ENCODE measurements around the gene ARHGEF39. TPM values are rescaled to one million over a fixed set of nuclear protein-coding genes. Genes with fewer than 3 reads are reported as not detected.

ARHGEF39 gene
- total RNA-seq, 5 donors from 2014 or later (not counting 1 experiment from before 2014, with no cell fraction given), result 0.12 to 1.3 (median 0.57) TPM

DNA sequence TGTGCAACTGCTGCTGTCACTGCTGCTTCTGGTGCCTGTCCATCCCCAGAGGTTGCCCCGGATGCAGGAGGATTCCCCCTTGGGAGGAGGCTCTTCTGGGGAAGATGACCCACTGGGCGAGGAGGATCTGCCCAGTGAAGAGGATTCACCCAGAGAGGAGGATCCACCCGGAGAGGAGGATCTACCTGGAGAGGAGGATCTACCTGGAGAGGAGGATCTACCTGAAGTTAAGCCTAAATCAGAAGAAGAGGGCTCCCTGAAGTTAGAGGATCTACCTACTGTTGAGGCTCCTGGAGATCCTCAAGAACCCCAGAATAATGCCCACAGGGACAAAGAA, 9.0 kb upstream of the ARHGEF39 start:
- CTCF ChIA-PET, result interaction anchor here (0.9 to 1.3 kb wide), 2 partner anchors 22 to 23 kb away, joined by 3 to 5 read pairs; no protein-coding TSS in a partner anchor
- peaks cover 13 to 17% (median 15%) of the 10 kb centered on the region in 3 donors for H3K4me1 Mint-ChIP-seq
- ATAC-seq (replicated peaks in 1 of 4) (no peak), DNase-seq (no peak)
- Histone ChIP-seq H3K27ac (ENCODE audit: low read length) (no peak overlapping the region), H3K4me1 (ENCODE audit: control insufficient read depth in 1 of 2, extremely low read depth in 1 of 2, insufficient read depth in 2 of 2, low read length in 2 of 2) (peaks cover 2 to 16% of the 10 kb centered on the region in 2 experiments), H3K9me3 (no peaks in the 10 kb centered on the region), H3K27me3 (replicated peaks in 1 of 2; ENCODE audit: control insufficient read depth in 2 of 2, extremely low read depth in 1 of 2, insufficient read depth in 2 of 2, low read length in 1 of 2) (peaks cover 0 to 25% of the 10 kb centered on the region in 2 experiments), H3K4me3 (ENCODE audit: control insufficient read depth in 1 of 2, extremely low read depth in 1 of 2, low read length in 1 of 2) (no peak overlapping the region), H3K36me3 (ENCODE audit: control insufficient read depth in 2 of 2, extremely low read depth in 1 of 2, insufficient read depth in 1 of 2, low read length in 1 of 2) (no peaks in the 10 kb centered on the region)
- 80% methylated on average over 2 of the region's 3 CpGs for WGBS (ENCODE audit: insufficient coverage)
- no peak overlapping the region for H3K27ac Mint-ChIP-seq
- no peaks in the 10 kb centered on the region for H3K36me3 Mint-ChIP-seq
- POLR2A ChIA-PET, result no interaction called here
- no peaks in the 10 kb centered on the region for H3K9me3 Mint-ChIP-seq
- H3K27me3 Mint-ChIP-seq, result peaks cover 3 to 8% of the 10 kb centered on the region in 2 donors
- H3K4me3 Mint-ChIP-seq, result peak overlapping the region in 1 of 3 donors; percentile 85

DNA sequence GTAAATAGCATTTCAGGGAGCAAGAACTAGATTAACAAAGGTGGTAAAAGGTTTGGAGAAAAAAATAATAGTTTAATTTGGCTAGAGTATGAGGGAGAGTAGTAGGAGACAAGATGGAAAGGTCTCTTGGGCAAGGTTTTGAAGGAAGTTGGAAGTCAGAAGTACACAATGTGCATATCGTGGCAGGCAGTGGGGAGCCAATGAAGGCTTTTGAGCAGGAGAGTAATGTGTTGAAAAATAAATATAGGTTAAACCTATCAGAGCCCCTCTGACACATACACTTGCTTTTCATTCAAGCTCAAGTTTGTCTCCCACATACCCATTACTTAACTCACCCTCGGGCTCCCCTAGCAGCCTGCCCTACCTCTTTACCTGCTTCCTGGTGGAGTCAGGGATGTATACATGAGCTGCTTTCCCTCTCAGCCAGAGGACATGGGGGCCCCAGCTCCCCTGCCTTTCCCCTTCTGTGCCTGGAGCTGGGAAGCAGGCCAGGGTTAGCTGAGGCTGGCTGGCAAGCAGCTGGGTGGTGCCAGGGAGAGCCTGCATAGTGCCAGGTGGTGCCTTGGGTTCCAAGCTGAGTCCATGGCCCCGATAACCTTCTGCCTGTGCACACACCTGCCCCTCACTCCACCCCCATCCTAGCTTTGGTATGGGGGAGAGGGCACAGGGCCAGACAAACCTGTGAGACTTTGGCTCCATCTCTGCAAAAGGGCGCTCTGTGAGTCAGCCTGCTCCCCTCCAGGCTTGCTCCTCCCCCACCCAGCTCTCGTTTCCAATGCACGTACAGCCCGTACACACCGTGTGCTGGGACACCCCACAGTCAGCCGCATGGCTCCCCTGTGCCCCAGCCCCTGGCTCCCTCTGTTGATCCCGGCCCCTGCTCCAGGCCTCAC, 8.4 kb upstream of the ARHGEF39 start, which contains the start of gene CA9:
Gene CA9 (plus strand): TSS at position 797 of the 893 bp plus-strand sequence. CDS start 32 bp downstream, at position 829.
- no peaks in the 10 kb centered on the region for H3K36me3 ChIP-seq (ENCODE audit: control insufficient read depth in 2 of 2, extremely low read depth in 1 of 2, insufficient read depth in 1 of 2, low read length in 1 of 2)
- CTCF ChIA-PET, result interaction anchor here in 1 of 2 donors (0.5 to 0.8 kb wide), 2 partner anchors 26 to 100 kb away, joined by 3 read pairs; no protein-coding TSS in a partner anchor
- ATAC-seq (replicated peaks in 1 of 4) (no peak), DNase-seq (no peak)
- no peak within 1 kb of the TSS for H3K4me3 ChIP-seq (ENCODE audit: control insufficient read depth in 1 of 2, extremely low read depth in 1 of 2, low read length in 1 of 2)
- H3K27ac Mint-ChIP-seq, result peak within 1 kb of the TSS in 1 of 2 donors; percentile 24
- no peaks in the 10 kb centered on the region for H3K9me3 ChIP-seq
- H3K27me3 ChIP-seq (replicated peaks in 1 of 2; ENCODE audit: control insufficient read depth in 2 of 2, extremely low read depth in 1 of 2, insufficient read depth in 2 of 2, low read length in 1 of 2), result peaks cover 0 to 25% of the 10 kb centered on the region in 2 experiments
- POLR2A ChIA-PET, result no interaction called here
- peak within 1 kb of the TSS; percentile 15 to 85 (median 62) for H3K4me3 Mint-ChIP-seq
- H3K36me3 Mint-ChIP-seq, result no peaks in the 10 kb centered on the region
- peaks cover 3 to 8% of the 10 kb centered on the region in 2 donors for H3K27me3 Mint-ChIP-seq
- H3K27ac ChIP-seq (ENCODE audit: low read length), result no peak within 1 kb of the TSS
- H3K4me1 Mint-ChIP-seq, result peaks cover 13 to 17% (median 15%) of the 10 kb centered on the region in 3 donors
- H3K9me3 Mint-ChIP-seq, result no peaks in the 10 kb centered on the region
- peaks cover 2 to 16% of the 10 kb centered on the region in 2 experiments for H3K4me1 ChIP-seq (ENCODE audit: control insufficient read depth in 1 of 2, extremely low read depth in 1 of 2, insufficient read depth in 2 of 2, low read length in 2 of 2)
- 78% methylated on average over 6 of the region's 10 CpGs for WGBS (ENCODE audit: insufficient coverage)

DNA sequence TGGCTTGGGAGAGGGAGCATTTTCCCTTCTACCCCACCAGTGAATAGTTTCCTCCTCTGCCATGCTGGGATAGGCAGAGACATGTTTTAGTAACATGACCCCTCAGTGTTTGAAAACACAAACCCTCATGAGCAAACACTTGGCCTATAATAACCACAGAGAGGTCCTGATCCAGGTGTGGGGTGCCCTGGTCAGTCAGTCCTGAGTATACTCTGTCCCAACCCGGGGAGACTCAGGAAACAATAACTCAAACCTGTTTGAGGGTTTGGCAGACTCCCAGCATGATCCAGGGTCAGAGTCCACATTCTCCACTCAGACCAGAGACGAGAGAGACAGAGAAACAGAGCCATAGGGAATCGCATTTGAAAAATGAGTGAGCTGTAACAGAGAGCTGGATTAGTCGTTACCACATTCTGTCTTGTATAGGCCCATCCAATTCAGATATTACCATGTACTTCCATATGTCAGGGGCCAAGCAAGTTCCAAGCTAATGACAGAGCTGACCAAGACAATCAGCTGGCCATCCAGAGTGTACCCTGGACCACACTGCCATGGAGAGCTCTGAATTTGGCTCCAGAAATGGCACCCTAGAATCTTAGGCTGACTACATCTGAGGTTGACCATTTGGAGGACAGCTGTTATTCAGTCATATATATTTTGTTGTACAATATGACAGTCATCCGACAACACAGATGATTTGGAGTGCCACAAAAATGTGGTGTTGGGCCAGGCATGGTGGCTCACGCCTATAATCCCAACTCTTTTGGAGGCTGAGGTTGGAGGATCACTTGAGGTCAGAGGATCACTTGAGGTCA, 4.5 kb upstream of the ARHGEF39 start:
- peaks cover 16 to 22% (median 20%) of the 10 kb centered on the region in 3 donors for H3K4me1 Mint-ChIP-seq
- POLR2A ChIA-PET, result interaction anchor here in 1 of 2 donors (0.6 kb wide), 1 partner anchor 40 kb away, joined by 4 read pairs; no protein-coding TSS in a partner anchor

DNA sequence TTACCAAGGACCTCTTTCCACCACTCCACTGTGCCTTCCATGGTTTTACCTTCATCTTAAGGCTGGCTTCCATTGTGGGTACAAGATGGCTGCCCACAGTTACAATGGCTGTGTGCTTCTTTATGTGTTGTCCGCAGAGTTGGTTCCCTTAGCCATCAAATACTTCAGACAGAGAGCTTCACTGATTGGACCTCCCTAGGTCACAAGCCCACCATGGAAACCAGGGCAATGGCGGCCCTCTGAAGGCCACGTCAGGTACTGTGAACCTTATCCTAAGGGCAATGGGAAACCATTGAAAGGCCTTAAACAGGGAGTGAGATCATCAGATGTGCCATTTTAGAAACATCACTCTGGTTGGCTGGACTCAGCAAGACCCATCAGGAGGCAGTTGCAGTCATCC, 2.9 kb upstream of the ARHGEF39 start:
- no peaks in the 10 kb centered on the region for H3K36me3 ChIP-seq (ENCODE audit: control insufficient read depth in 2 of 2, extremely low read depth in 1 of 2, insufficient read depth in 1 of 2, low read length in 1 of 2)
- Mint-ChIP-seq H3K4me3 (no peak overlapping the region), H3K27me3 (no peaks in the 10 kb centered on the region), H3K4me1 (peaks cover 29 to 35% (median 32%) of the 10 kb centered on the region in 3 donors), H3K27ac (no peak overlapping the region), H3K9me3 (no peaks in the 10 kb centered on the region), H3K36me3 (no peaks in the 10 kb centered on the region)
- no peaks in the 10 kb centered on the region for H3K27me3 ChIP-seq (replicated peaks in 1 of 2; ENCODE audit: control insufficient read depth in 2 of 2, extremely low read depth in 1 of 2, insufficient read depth in 2 of 2, low read length in 1 of 2)
- H3K4me3 ChIP-seq (ENCODE audit: control insufficient read depth in 1 of 2, extremely low read depth in 1 of 2, low read length in 1 of 2), result no peak overlapping the region
- H3K9me3 ChIP-seq, result no peaks in the 10 kb centered on the region
- ATAC-seq (replicated peaks in 1 of 4), result no peak
- no peak overlapping the region for H3K27ac ChIP-seq (ENCODE audit: low read length)
- ChIA-PET POLR2A (interaction anchor here in 1 of 2 donors (0.6 kb wide), 1 partner anchor 9 kb away, joined by 4 read pairs; no protein-coding TSS in a partner anchor), CTCF (no interaction called here)
- H3K4me1 ChIP-seq (ENCODE audit: control insufficient read depth in 1 of 2, extremely low read depth in 1 of 2, insufficient read depth in 2 of 2, low read length in 2 of 2), result peaks cover 7 to 25% of the 10 kb centered on the region in 2 experiments
- 95% methylated on average over 3 of the region's 3 CpGs for WGBS (ENCODE audit: insufficient coverage)
- no peak for DNase-seq

More for the DNA sequence above, 4.5 kb upstream of the ARHGEF39 start:
- Histone ChIP-seq H3K9me3 (no peaks in the 10 kb centered on the region), H3K27ac (ENCODE audit: low read length) (no peak overlapping the region), H3K4me3 (ENCODE audit: control insufficient read depth in 1 of 2, extremely low read depth in 1 of 2, low read length in 1 of 2) (no peak overlapping the region), H3K27me3 (replicated peaks in 1 of 2; ENCODE audit: control insufficient read depth in 2 of 2, extremely low read depth in 1 of 2, insufficient read depth in 2 of 2, low read length in 1 of 2) (peaks cover 0 to 9% of the 10 kb centered on the region in 2 experiments), H3K36me3 (ENCODE audit: control insufficient read depth in 2 of 2, extremely low read depth in 1 of 2, insufficient read depth in 1 of 2, low read length in 1 of 2) (no peaks in the 10 kb centered on the region), H3K4me1 (ENCODE audit: control insufficient read depth in 1 of 2, extremely low read depth in 1 of 2, insufficient read depth in 2 of 2, low read length in 2 of 2) (peaks cover 7 to 15% of the 10 kb centered on the region in 2 experiments)
- no peaks in the 10 kb centered on the region for H3K36me3 Mint-ChIP-seq
- no peaks in the 10 kb centered on the region for H3K9me3 Mint-ChIP-seq
- H3K27me3 Mint-ChIP-seq, result peaks cover 0 to 3% of the 10 kb centered on the region in 2 donors
- 81% methylated on average over 3 of the region's 6 CpGs for WGBS (ENCODE audit: insufficient coverage)
- ATAC-seq (replicated peaks in 1 of 4) (no peak), DNase-seq (no peak)
- no peak overlapping the region for H3K4me3 Mint-ChIP-seq
- CTCF ChIA-PET, result interaction anchor here (0.6 to 1.6 kb wide), 4 partner anchors 8 to 27 kb away, joined by 3 to 6 read pairs (median 4); no protein-coding TSS in a partner anchor
- H3K27ac Mint-ChIP-seq, result no peak overlapping the region

DNA sequence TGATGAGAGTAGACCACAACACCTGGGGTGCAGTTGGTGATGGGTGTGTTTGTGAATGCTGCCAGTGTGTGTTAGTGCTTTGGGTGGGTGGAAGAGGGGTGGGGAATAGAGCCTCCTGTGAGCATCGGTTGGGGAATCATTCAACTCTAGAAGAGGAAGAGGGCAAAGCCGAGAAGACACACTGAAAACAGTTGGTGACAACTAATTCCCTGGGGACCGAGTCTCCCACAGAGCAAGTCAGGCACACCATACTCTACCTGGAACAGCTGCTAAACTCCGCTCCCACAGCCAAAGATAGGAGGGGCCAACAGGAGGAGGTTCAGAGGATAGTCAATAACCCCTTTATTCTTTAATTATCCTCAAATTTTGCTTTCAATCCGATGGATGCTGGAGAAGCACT, 1.6 kb upstream of the ARHGEF39 start:
- H3K36me3 Mint-ChIP-seq, result peaks cover 3% of the 10 kb centered on the region
- no peak for ATAC-seq (replicated peaks in 1 of 4)
- H3K9me3 ChIP-seq, result no peaks in the 10 kb centered on the region
- peaks cover 43 to 48% (median 46%) of the 10 kb centered on the region in 3 donors for H3K4me1 Mint-ChIP-seq
- no peak overlapping the region for H3K4me3 Mint-ChIP-seq
- no peak for DNase-seq
- no peaks in the 10 kb centered on the region for H3K27me3 Mint-ChIP-seq
- no CpG with 5 or more reads among the region's 5 CpGs for WGBS (ENCODE audit: insufficient coverage)
- no peaks in the 10 kb centered on the region for H3K27me3 ChIP-seq (replicated peaks in 1 of 2; ENCODE audit: control insufficient read depth in 2 of 2, extremely low read depth in 1 of 2, insufficient read depth in 2 of 2, low read length in 1 of 2)
- no peaks in the 10 kb centered on the region for H3K9me3 Mint-ChIP-seq
- H3K27ac ChIP-seq (ENCODE audit: low read length), result no peak overlapping the region
- no peak overlapping the region for H3K27ac Mint-ChIP-seq
- POLR2A ChIA-PET, result interaction anchor here in 1 of 2 donors (0.5 kb wide), 1 partner anchor 1448 kb away, joined by 7 read pairs; no protein-coding TSS in a partner anchor
- H3K36me3 ChIP-seq (ENCODE audit: control insufficient read depth in 2 of 2, extremely low read depth in 1 of 2, insufficient read depth in 1 of 2, low read length in 1 of 2), result no peaks in the 10 kb centered on the region
- H3K4me3 ChIP-seq (ENCODE audit: control insufficient read depth in 1 of 2, extremely low read depth in 1 of 2, low read length in 1 of 2), result no peak overlapping the region
- peaks cover 18 to 39% of the 10 kb centered on the region in 2 experiments for H3K4me1 ChIP-seq (ENCODE audit: control insufficient read depth in 1 of 2, extremely low read depth in 1 of 2, insufficient read depth in 2 of 2, low read length in 2 of 2)
- CTCF ChIA-PET, result interaction anchor here in 1 of 2 donors (1.4 kb wide), 1 partner anchor 28 kb away, joined by 3 read pairs; no protein-coding TSS in a partner anchor

All from T-cell (primary cell).